HPDE6-E6E7 (cell line): ENCODE results near the gene BICD1.

Experiments
- DNase-seq: peaks from one replicate; pipeline ENCODE4 v3.0.0; 2011; ENCODE audit warnings: missing footprints; ENCODE audit errors: extremely low spot score

BICD1 gene

DNA sequence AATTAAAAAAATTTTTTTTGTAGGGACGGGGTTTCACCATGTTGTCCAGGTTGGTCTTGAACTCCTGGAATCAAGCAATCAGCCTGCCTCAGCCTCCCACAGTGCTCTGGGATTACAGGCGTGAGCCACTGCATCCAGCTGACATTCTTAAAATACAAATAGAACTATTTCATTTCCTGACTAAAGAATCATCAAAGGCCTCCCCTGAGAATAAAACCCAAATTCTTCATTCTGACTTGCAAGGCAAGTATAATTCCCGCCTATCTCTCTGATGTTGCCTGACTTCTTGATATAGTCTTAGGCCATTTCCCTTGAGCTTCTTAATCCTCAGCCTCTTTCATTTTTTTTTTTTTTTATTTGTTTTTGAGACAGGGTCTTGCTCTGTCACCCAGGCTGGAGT lies 4.4 kb upstream of the BICD1 start:
- DNase-seq = no peak

- DNase-seq = no peak
Measured at GRCh38 chr12:32104572-32105355, 1.9 kb upstream of the BICD1 start.

GRCh38 chr12:32105986-32106516 lies 596 bp upstream of the BICD1 start:
- no peak for DNase-seq

GRCh38 chr12:32107359-32108267 lies 966 bp downstream of the BICD1 start:
- peak; percentile 21 for DNase-seq

GRCh38 chr12:32108787-32109186 lies 2.1 kb downstream of the BICD1 start:
- DNase-seq = no peak

GRCh38 chr12:32110417-32110816 lies 3.8 kb downstream of the BICD1 start:
- no peak for DNase-seq

- no peak for DNase-seq
Measured at GRCh38 chr12:32110942-32111341, 4.3 kb downstream of the BICD1 start.

DNA sequence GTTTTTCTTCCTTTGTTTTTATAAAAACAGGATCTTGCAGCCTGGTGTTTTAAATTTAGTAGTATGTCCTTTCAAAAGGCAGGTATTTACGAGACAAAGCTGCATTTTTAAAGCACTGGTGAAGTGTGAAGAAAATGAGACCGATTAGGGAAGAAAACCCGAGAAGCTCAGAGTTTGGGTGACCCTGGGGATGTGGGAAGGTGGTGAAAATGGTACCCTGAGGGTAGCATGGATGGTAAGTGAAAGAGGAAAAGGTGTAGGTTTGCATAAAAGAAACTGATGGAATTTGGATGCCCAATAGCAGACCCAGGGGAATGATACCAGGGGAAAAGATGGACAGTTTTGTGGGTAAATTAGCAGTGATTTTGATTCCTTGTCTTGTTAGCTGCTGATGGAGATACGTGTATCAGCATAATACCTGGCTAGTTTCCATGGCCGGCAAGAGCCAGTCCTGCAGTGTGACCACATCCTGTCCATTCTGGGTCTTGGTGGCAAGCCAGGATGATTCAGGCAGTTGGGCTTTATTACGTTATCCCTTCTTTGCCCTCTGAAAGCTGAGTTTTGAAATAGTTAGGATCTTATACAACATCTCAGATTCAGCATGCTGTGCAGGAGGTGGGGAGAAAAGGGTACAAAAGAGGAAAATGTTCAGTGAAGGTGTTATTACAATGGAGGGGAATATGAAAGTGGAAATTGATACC lies 8.9 kb downstream of the BICD1 start:
- peak; percentile 88 for DNase-seq

DNA sequence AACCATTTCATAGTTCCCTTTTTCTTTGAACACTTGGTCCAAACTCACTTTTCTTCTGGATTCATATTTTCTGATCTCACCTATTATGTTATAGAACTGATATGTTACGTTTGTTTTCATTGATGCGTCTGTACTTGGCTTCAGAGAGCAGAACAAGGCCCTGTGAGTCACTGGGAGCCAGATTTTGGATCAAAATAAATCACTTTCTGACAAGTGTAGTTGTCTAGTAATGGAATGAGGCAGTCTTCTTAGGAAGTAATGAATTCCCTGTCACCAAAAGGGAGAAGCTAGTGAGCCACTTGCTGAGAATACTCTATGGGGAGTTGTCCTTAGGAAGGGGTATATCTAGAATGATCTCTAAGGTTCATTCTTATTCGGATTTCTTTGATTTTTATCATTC lies 10.2 kb downstream of the BICD1 start:
- no peak for DNase-seq

- DNase-seq = no peak
Measured at GRCh38 chr12:32117316-32117715, 10.7 kb downstream of the BICD1 start.

DNA sequence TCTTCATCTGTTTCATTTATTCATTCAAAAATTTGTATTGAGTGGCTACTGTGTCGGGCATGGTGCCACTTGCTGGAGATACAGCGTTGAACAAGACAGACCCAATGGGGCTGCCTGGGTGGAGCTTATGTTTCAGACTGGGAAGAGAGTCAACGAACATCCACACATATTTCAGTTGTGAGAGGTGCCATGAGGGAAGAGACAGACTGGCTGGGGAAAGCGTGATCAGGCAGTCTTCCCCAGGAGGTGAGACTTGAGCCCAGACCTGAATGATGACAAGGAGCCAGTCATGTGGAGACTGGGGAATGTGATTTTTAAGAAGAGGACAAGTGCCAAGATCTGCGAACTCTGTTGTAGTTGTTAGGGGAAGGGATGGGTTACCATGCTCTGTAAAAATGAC lies 12.2 kb downstream of the BICD1 start:
- DNase-seq = no peak

GRCh38 chr12:32120419-32120818 lies 13.8 kb downstream of the BICD1 start:
- DNase-seq = no peak

- DNase-seq = no peak
Measured at GRCh38 chr12:32124637-32125036, 18.0 kb downstream of the BICD1 start.

GRCh38 chr12:32125455-32126084 lies 18.9 kb downstream of the BICD1 start:
- DNase-seq = no peak

DNA sequence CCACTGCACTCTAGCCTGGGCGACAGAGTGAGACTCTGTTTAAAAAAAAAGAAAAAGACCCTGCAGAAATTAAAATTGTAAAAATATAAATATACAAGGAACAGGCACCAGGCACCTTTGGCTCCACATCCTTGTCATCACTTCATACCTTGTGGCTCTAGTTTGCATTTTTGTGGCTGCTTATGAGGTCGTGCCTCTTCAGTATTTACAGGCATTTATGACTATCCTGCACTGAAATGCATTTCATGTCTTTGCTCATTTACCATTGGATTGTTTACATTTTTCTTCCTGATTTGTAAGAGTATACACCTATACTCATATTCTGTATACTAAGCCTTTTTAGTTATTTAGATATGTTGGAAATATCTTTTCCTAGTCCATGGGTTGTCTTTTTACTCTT lies 20.1 kb downstream of the BICD1 start:
- peak; percentile 23 for DNase-seq

DNA sequence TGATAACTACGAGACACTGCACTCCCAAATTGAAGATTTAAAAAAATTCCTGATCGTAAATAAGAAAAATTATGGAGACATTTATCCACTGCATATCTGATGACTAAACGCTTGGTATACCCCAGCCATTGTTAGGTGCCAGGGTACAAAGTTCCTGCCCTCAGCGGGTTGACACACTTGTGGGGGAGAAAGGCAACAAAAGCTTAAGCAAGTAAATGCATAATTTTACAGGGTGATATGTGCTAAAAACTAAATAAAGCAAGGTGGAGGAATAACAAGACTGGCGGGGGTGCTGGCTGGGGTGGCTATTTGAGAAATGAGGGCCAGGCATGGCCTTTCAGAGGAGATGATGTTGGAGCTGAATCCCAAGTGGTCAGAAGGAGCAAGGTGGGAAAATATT lies 25.0 kb downstream of the BICD1 start:
- DNase-seq = no peak

GRCh38 chr12:32134101-32134888 lies 27.6 kb downstream of the BICD1 start:
- DNase-seq = no peak

DNA sequence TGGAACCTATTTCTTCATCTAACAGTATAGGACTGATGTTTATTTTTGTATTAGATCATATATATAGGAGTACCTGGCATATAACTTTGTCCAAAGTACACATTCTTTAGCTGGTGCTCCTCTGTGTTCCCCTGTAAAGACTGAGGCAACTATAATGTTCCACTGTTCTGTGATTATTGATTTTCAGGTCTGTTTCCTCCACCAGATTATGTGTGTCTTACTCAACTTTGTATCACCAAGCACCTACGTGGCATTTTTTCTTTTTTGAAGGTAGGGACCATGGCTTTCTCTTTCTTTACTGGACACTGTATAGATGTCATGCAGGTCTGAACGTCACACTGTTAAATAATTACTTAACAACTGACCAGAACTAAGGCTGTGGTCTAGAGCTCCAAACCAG lies 29.3 kb downstream of the BICD1 start:
- DNase-seq = no peak

GRCh38 chr12:32136404-32136803 lies 29.8 kb downstream of the BICD1 start:
- DNase-seq = no peak

GRCh38 chr12:32139064-32139421 lies 32.4 kb downstream of the BICD1 start:
- DNase-seq = no peak

- DNase-seq = no peak
Measured at GRCh38 chr12:32140877-32141276, 34.2 kb downstream of the BICD1 start.
